ENCODE measurements around the gene PPIL1. TPM values are rescaled to one million over a fixed set of nuclear protein-coding genes. Genes with fewer than 3 reads are reported as not detected.
"Not testable (repeated sequence)": the region's sequence is repeated elsewhere in the genome, so short reads cannot be mapped to it uniquely, and the experiment has no call there.

PPIL1 gene
- polyA plus RNA-seq, 1 donor from 2014 or later = 104 TPM

- no peaks in the 10 kb centered on the region for H4K20me1 ChIP-seq (ENCODE audit: insufficient read depth)
- no peaks in the 10 kb centered on the region for H3K79me2 ChIP-seq (replicated peaks; ENCODE audit: insufficient read depth, low read length)
- H3K9me2 ChIP-seq (ENCODE audit: insufficient read depth, low read length) = no peaks in the 10 kb centered on the region
- H3K9ac ChIP-seq (ENCODE audit: low read length) = no peak overlapping the region
- no peaks in the 10 kb centered on the region for H3K36me3 ChIP-seq (ENCODE audit: insufficient read depth, low read length)
- TF ChIP-seq CTCF (IDR thresholded peaks at IDR 0.05; ENCODE audit: poor library complexity, severe bottlenecking) (no peak), SMC3 (conservative IDR thresholded peaks at IDR 0.05; ENCODE audit: poor library complexity) (no peak), EZH2 (IDR thresholded peaks at IDR 0.05; ENCODE audit: borderline replicate concordance, insufficient read depth, low read length, poor library complexity, severe bottlenecking) (no peak), MXI1 (conservative IDR thresholded peaks at IDR 0.05; ENCODE audit: poor library complexity, severe bottlenecking) (no peak), POLR2AphosphoS5 (IDR thresholded peaks at IDR 0.05) (no peak), EP300 (conservative IDR thresholded peaks at IDR 0.05; ENCODE audit: poor library complexity, severe bottlenecking) (no peak), TAF1 (IDR thresholded peaks at IDR 0.05; ENCODE audit: low read depth) (no peak), RAD21 (conservative IDR thresholded peaks at IDR 0.05) (no peak), REST (IDR thresholded peaks at IDR 0.05; ENCODE audit: borderline replicate concordance) (no peak)
- no peak overlapping the region for H2AFZ ChIP-seq (ENCODE audit: low read depth, low read length)
- H3K9me3 ChIP-seq (ENCODE audit: low read length) = no peaks in the 10 kb centered on the region
- no peak overlapping the region for H3K4me3 ChIP-seq (ENCODE audit: low read length)
- no peaks in the 10 kb centered on the region for H3K27me3 ChIP-seq (ENCODE audit: insufficient read depth, low read depth, low read length)
- H3K27ac ChIP-seq (ENCODE audit: low read length) = no peak overlapping the region
- H3K4me2 ChIP-seq (ENCODE audit: low read length) = no peak overlapping the region
- no peaks in the 10 kb centered on the region for H3F3A ChIP-seq (ENCODE audit: insufficient read depth, low read length, poor library complexity, severe bottlenecking)
Observed at GRCh38 chr6:36813526-36813925, 61.1 kb downstream of the PPIL1 start.

- not testable (repeated sequence) for H3F3A ChIP-seq (ENCODE audit: insufficient read depth, low read length, poor library complexity, severe bottlenecking); H3K4me3 ChIP-seq (ENCODE audit: low read length); H3K36me3 ChIP-seq (ENCODE audit: insufficient read depth, low read length); H3K9ac ChIP-seq (ENCODE audit: low read length); H4K20me1 ChIP-seq (ENCODE audit: insufficient read depth); H3K9me3 ChIP-seq (ENCODE audit: low read length); H3K27ac ChIP-seq (ENCODE audit: low read length); H3K4me2 ChIP-seq (ENCODE audit: low read length); H3K9me2 ChIP-seq (ENCODE audit: insufficient read depth, low read length); H3K27me3 ChIP-seq (ENCODE audit: insufficient read depth, low read depth, low read length); H3K79me2 ChIP-seq (replicated peaks; ENCODE audit: insufficient read depth, low read length); H2AFZ ChIP-seq (ENCODE audit: low read depth, low read length)
Observed at GRCh38 chr6:36813047-36813446, 61.6 kb downstream of the PPIL1 start.

Measured in neural cell (in vitro differentiated cells).